CD4-positive, alpha-beta T cell treated with Interleukin-4 for 1 hour (primary cell): Measurements from ENCODE around the gene CD209.
"Not testable (repeated sequence)": the region's sequence is repeated elsewhere in the genome, so short reads cannot be mapped to it uniquely, and the experiment has no call there.

ENCODE experiments used
- DNase-seq, 2 donors: peaks; one replicate each; pipeline ENCODE4 v3.0.0-alpha.2; 2020 to 2022

The CD209 gene

DNA sequence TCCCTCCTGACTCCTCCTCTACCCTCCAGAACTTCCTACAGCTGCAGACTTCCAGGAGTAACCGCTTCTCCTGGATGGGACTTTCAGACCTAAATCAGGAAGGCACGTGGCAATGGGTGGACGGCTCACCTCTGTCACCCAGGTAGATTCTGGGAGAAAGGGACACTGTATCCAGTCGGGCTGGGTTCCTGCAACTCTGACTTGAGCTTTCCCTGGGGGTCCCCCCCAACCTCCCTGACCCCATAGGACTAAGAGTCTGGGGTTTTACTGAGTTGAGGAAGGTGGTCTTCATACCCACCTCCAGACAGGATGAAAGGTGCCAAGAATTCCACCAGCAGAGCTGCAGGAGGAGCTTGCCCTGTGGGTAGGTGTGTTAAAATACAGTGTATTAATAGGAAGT lies 20.2 kb upstream of the CD209 start:
- no peak for DNase-seq

DNA sequence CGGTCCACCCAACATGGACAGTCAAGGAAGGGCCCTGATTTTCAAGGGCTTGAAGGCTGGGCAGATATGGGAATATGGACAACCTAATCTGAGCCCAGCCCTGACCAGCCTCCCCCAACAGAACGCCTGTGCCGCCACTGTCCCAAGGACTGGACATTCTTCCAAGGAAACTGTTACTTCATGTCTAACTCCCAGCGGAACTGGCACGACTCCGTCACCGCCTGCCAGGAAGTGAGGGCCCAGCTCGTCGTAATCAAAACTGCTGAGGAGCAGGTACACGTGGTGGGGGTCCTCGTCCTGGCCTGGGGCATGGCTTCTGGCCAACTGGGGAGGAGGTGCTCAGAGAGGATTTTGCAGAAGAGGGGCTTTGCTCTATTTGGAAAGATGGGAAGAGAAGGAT lies 19.2 kb upstream of the CD209 start:
- DNase-seq: no peak

DNA sequence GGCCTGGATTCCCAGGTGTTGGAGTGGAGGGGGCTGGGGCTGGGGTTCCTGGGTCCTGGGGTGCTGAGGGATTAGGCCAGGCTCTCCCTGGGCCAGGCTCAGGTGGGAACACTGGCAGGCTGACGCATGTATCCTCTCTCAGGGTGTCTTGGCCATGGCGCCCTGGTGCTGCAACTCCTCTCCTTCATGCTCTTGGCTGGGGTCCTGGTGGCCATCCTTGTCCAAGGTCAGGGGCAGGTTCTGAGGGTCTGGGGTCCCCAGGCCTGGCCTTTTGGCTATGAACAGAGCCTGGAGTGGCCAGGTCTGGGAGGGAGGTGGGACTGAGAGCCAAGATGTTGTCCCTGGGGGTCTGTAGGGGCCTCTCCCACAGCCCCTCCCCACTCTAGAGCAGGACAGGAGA lies 17.7 kb upstream of the CD209 start:
- not testable (repeated sequence) for DNase-seq

DNA sequence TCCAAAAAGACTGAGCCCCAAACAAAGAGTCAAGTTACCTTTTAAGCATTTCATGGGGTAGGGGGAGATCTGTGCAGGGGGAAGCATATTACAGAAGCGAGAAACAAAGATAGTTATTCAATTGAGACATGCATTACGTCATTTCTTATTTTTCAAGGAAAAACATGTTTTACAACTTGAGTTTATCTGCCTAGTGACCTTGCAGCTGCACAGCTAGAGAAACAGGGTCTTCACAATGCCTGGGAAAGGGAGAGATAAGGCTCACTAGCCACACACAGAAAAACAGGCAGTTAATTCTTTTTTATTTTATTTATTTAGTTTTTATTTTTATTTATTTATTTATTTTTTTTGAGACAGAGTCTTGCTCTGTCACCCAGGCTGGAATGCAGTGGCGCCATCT lies 16.8 kb upstream of the CD209 start:
- not testable (repeated sequence) for DNase-seq

- no peak for DNase-seq
Observed at GRCh38 chr19:7763696-7764095, 16.4 kb upstream of the CD209 start.

DNA sequence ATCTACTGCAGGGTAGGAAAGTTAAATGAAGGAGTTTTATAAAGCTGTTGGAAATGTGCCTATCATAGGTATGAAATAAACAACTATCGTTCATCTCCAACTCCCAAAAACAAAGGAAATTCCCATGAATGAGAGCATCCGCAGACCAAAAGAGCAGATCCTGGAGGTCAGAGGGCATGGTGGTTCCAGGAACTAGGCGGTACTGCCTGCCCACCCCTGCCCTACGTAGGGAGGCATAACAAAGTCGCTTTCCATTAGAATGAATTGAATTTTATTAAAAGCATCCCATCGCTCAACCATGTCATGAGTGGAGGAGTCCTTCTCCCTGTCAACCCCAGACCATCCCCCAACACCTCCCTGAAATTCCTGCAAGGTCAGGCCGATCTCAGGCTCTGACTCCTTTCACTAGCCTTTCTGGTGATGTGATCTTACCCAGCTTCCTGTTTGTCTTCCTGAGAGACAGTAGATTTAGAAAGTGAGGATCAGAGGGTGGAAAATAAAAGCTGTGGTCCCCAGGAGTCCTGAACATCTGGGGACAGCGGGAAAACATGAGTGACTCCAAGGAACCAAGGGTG lies 15.5 kb upstream of the CD209 start, which contains the start of gene CLEC4M:
Gene CLEC4M, plus strand, starts transcription at position 525 of the 575 bp plus-strand sequence. Its CDS starts 24 bp downstream, at position 549.
- no peak for DNase-seq

GRCh38 chr19:7759156-7759555 lies 11.8 kb upstream of the CD209 start:
- DNase-seq: no peak

DNA sequence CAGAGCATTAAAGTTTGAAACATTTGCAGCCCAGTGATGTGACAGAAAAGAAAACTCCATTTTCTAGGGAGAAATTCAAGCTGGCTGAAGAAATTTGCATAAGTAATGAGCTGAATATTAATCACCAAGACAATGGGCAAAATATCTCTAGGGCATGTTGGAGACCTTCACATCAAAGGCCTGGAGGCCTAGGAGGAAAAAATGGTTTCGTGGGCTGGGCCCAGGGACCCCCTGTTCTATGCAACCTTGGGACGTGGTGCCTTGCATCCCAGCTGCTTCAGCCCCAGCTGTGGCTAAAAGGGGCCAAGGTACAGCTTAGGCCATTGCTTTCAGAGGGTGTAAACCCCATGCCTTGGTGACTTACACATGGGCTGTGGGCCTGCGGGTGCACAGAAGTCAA lies 10.0 kb upstream of the CD209 start:
- DNase-seq: no peak

DNA sequence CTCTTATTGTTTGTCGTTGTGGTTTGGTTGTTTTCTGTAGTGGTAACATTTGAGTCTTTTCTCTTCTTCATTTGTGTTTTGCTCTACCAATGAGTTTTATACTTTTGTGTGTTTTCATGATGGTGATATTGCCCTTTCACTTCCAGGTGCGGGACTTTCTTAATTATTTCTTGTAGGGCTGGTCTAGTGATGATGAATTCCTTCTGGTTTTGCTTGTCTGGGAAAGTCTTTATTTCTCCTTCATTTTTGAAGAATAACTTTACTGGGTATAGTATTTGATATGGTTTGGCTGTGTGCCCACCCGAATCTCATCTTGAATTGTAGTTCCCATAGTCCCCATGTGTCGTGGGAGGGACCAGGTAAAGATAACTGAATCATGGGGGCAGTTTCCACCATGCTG lies 8.9 kb upstream of the CD209 start:
- no peak for DNase-seq

DNA sequence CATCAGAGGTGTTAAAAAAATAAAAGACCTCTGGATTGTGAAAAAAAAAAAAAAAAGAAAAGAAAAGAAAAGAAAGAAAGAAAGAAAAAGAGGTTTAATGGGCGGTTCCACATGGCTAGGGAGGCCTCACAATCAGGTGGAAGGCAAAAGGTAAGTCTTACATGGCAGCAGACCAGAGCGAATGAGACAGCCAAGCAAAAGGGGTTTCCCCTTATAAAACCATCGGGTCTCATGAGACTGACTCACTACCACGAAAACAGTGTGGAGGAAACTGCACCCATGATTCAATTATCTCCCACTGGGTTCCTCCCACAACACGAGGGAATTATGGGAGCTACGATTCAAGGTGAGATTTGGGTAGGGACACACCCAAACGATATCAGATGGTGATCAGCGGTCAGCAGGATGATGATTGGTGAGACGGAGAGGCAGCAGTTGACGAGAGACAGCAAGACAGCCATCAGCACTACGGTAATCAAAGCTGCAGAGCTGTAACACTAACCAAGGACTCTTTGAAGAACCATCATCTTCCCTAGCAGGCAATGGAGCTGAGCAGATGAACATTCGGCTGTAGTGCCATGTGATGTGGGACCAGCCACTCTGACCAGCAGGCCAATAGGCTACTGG lies 3.9 kb upstream of the CD209 start:
- DNase-seq: peak; percentile 28 to 72

DNA sequence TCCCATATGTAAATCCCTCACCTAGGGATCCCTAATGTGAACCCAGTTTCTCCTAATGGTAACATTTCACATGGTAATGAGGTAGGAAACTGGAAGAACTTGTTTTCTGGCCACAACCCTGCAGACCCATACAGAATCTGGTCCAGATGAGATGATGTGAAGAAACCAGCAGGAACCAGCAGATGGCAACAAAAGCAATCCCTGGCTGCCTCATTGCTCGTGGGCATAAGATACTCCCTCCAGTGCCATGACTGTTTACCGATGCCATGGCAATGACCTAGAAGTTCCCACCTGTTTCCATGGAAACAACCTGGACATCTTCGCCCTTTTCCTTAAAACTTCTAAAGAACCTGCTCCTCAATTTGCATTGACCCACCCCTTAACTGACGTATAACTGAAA lies 1.4 kb upstream of the CD209 start:
- DNase-seq: peak; percentile 14 to 26

GRCh38 chr19:7748171-7748570 lies 837 bp upstream of the CD209 start:
- no peak for DNase-seq

- DNase-seq: not testable (repeated sequence)
Observed at GRCh38 chr19:7746306-7746705, 1.0 kb downstream of the CD209 start.

DNA sequence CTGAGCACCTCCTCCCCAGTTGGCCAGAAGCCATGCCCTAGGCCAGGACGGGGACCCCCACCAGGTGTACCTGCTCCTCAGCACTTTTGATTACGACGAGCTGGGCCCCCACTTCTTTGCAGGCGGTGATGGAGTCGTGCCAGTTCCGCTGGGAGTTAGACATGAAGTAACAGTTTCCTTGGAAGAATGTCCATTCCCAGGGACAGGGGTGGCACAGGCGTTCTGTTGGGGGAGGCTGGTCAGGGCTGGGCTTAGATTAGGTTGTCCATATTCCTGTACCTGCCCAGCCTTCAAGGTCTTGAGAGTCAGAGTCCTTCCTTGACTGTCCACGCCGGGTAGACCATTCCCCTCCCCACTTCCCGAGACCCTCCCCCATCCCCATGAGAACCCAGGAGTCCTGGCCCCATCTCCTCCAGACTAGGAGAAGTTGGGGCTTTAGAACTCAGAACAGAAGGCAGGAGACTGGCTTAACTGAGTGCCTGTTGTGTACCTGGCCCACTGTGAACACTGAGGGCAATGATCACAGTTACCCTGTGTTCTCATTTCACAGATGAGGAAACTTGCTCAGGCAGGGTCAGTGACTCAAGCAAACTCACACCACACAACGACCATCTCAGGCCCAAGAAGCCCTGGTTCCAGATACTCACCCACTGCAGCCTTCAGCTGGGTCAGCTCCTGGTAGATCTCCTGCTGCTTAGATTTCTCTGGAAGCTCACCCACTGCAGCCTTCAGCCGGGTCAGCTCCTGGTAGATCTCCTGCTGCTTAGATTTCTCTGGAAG lies 2.3 kb downstream of the CD209 start:
- DNase-seq: no peak

DNA sequence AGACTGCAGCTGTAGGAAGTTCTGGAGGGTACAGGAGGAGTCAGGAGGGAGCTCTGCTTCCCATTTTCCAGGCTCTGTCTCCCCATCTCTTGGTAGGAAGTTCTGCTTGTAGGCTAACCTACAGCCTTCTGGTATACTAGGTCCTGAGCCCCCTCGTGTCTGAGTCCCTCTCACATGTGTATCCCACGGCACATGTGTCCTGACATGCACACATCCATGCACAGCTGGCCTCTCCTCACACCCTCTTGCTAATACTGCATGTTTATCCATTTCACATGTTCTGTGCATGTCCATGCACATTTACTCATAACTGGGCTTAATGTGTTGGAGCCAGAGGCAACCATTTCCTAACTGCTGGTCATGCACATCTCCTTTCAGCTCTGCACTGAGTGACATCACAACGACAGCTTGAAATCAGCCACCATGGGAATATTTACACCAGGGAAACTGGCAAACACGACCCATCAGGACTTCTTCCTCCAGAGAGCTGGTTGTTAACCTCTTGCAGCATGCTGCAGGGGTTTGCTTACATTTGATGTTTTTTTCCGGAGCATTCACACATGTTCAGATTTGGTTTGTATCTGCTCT lies 3.0 kb downstream of the CD209 start:
- no peak for DNase-seq

DNA sequence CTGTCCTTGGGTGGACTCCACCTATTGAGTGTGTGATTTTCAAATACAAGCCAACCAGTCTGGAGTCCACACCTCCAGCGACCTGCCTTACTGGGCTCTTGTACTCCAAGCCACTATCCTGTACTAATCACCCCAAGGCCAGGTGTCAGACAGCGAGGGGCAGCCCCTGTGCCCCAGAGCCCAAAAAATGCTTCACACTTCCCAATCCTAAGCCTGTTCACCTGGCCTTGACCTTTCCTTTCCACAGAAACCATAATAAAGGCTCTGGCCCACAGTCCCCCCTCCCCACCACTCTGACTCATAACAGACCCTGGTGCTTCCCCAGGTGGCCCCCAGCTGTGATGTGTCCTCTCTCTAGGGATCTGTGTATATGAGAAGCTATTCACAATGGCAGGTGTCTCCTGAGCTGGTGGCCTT lies 3.9 kb downstream of the CD209 start:
- DNase-seq: no peak

DNA sequence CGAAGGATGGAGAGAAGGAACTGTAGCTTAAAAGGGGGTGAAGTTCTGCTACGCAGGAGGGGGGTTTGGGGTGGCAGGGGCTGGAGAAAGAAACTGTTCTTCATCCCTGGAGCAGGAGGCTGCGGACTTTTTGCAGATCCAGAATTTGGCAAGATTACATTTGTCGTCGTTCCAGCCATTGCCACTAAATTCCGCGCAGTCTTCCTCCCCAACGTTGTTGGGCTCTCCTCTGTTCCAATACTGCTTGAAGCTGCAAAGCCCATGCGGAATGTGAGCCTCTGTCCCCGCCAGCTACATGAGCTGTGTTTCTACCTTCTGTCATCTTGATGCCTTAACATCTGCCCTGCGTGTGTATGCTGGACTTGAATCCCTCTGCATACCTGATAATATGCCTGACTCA lies 4.3 kb downstream of the CD209 start:
- no peak for DNase-seq

GRCh38 chr19:7742575-7742974 lies 4.8 kb downstream of the CD209 start:
- DNase-seq: no peak

DNA sequence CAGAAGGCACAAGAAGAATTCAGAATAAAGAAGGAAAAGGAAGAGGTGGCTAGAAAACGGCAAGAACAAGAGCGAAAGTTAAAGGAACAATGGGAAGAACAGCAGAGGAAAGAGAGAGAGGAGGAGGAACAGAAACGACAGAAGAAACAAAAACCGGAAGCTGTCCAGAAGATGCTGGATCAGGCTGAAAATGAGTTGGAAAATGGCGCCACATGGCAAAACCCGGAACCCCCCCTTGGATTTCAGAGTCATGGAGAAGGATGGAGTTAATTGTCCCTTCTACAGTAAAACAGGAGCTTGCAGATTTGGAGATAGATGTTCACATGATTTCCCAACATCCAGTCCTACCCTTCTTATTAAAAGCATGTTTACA lies 6.7 kb downstream of the CD209 start:
- DNase-seq: no peak

DNA sequence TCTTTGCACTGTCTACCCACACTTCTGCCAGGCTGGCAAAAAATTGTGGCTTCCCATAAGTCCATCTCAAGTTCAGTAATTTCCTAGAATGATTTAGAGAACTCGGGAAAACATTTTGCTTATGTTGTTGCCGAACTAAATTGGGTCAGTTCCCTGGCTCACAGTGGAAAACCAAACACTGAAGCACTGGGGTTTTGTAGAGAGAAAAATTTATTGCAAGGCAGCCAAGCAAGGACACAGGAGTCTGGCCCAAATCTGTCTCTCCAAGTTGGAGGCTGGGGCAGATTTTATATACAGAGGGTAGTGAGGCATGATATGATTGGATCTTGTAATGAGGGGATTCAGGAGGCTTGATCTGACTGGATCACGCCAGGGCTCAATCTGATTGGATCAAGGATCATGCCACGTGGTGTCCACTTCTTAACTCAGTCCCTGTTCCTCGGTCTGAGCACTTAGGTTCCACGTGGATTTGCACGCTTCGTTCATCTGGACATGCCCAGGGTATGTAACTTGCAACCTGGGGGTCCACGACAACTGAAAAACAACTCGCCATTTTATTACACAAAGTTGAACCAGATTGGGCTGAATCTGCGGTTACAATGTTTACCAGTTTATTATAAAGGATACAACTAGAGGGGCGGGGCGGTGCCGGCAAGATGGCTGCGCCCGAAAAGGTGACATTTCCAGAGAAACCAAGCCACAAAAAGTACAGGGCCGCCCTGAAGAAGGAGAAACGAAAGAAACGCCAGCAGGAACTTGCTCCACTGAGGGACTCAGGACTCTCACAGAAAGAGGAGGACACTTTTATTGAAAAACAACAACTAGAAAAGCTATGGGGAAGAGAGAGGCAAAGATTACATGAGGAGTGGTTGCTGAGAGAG lies 7.3 kb downstream of the CD209 start:
- DNase-seq: no peak

DNA sequence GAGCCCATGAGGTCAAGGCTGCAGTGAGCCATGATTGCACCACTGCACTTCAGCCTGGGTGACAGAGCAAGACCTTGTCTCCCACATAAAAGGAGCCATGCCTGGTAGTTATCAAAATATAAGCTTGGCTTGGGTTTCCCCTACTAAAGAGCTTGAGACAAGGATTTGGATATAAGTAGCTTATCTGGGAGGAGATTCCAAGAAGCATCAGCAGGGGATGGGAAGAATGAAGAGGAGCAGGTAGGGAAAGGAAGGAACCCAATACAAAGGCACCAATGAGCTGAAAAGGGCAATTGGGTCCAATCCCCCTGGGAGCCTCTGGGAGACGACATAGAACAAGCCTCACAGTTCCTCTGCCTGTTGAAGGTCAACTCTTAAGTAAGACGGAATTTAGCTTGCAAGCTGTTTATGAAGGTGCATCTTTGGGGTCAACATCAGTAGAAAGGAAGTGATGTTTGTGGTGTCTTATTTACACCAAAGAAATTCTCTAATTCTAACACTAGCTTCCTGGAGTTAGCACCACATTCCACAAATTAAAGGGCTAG lies 8.1 kb downstream of the CD209 start:
- no peak for DNase-seq

DNA sequence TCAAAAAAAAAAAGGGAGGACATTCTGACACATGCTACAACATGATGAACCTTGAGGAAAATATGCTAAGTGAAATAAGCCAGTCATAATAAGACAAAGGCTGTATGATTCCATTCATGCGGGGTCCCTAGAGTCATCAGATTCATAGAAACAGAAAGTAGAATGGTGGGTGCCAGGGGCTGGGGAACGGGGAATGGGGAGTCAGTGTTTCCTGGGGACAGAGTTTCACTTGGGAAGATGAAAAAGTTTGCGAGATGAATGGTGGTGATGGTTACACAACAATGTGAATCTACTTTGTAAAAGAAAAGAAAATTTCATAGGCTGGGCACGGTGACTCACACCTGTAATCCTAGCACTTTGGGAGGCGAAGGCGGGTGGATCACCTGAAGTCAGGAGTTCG lies 9.3 kb downstream of the CD209 start:
- no peak for DNase-seq

DNA sequence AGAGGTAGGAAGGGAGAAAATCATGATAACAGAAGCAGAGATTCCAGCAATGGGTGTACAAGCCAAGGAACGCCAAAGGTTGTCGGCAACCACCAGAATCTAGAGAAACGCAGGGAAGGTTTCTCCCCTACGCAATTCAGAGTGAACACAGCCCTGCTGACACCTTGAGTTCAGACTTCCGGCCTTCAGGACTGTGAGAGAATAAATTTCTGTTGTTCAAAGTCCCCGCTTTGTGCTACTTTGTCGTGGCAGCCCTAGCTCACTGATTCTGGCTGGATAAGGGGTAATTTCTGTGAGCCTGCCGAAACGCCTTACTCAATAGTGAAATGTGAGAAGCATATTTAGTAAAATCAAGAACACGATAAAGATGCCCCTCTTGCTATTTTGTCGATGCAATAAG lies 10.1 kb downstream of the CD209 start:
- DNase-seq: no peak
